T1000 (cell line): ENCODE measurements around the gene OAS2.

Experiments used
- DNase-seq: peaks from one replicate; lab custom pipeline; 2025; ENCODE audit warnings: mixed read lengths; lab: John Stamatoyannopoulos, UW

OAS2 gene, protein sequence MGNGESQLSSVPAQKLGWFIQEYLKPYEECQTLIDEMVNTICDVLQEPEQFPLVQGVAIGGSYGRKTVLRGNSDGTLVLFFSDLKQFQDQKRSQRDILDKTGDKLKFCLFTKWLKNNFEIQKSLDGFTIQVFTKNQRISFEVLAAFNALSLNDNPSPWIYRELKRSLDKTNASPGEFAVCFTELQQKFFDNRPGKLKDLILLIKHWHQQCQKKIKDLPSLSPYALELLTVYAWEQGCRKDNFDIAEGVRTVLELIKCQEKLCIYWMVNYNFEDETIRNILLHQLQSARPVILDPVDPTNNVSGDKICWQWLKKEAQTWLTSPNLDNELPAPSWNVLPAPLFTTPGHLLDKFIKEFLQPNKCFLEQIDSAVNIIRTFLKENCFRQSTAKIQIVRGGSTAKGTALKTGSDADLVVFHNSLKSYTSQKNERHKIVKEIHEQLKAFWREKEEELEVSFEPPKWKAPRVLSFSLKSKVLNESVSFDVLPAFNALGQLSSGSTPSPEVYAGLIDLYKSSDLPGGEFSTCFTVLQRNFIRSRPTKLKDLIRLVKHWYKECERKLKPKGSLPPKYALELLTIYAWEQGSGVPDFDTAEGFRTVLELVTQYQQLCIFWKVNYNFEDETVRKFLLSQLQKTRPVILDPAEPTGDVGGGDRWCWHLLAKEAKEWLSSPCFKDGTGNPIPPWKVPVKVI

DNA sequence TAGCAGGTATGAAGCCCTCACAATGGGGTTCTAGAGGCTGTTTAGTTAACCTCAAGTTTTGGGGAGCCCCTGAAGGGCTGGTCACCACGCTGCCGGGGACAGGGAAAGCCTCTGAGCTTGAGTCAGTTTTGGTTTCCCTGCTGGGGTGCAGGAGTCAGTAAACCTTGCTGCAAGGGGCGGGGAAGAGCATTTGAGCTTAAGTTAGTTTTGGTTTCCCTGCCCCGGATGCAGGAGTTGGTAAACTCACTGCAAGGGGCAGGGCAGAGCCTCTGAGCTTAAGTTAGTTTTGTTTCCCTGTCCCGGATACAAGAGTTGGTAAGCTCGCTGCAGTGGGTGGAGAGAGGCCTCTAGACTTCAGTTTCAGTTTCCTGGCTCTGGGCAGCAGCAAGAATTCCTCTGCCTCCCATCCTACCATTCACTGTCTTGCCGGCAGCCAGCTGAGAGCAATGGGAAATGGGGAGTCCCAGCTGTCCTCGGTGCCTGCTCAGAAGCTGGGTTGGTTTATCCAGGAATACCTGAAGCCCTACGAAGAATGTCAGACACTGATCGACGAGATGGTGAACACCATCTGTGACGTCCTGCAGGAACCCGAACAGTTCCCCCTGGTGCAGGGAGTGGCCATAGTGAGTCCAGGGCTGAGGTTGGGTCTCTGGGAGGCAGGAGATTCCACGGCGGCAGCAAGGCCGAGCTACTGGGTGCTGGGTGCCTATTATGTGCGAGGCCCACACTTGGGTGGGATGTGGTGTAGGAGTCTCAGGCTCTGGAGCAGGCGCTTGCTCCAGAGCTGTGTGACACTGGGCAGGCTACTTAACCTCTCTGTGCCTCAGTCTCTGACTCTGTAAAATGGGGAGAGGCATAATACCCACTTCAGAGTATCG lies at the start of gene OAS2:
TSS of gene OAS2 (plus strand) at position 357 of the 878 bp plus-strand sequence. CDS start at position 447, 90 bp downstream.
- DNase-seq = no peak

DNA sequence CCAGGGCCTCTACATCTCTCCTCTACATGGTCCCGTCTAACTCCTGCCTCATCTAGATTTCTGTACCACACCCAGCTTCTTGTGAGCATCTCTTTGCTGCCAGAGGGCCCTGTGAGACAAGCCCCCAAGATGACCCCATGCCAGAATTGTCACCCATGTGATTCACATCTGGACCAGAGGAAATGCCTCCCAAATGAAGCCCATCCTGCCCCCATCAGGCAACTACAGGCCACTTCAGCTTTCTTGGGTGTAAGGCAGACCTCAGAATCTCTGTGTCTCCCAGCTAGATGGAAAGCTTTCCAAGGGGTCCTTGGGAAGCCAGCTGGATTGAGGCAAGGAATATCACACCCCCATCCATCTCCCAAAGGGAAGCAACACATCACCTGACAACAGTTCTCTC lies 49.3 kb upstream of the OAS2 start:
- DNase-seq = no peak

DNA sequence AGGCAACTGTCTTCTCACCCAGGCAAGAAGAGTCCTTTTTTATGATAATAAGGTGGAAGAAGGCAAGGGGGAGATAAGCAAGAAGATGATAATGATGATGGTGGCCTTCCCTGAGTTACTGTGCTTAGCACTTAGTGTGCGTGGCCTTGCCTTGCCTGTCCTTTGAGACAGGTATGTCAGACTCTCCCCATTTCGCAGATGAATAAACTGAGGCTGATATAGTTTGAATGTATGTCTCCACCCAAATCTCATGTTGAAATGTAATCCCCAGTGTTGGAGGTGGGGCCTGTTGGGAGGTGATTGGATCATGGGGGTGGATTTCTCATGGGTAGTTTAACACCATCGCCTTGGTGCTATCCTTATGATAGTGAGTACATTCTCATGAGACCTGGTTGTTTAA lies 48.6 kb upstream of the OAS2 start:
- DNase-seq = no peak

DNA sequence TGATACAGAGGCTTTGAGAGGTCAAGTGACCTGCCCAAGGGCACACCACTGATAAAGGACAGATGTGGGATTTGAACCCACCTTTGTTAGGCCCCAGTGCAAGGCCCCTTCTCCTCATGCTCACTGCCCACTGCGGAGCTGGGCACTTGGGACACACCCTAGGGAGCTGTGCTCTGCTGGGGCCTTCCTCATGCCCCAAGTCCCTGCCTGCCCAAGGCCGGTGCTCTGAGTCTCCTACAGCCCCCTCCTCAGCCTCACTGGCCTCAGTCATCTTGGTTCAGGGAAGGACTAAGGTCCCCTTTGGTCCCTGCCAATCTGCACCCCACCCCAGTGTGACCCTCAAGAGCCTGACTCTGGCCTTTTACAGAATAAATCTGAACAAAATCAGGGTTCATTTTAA lies 48.0 kb upstream of the OAS2 start:
- no peak for DNase-seq

DNA sequence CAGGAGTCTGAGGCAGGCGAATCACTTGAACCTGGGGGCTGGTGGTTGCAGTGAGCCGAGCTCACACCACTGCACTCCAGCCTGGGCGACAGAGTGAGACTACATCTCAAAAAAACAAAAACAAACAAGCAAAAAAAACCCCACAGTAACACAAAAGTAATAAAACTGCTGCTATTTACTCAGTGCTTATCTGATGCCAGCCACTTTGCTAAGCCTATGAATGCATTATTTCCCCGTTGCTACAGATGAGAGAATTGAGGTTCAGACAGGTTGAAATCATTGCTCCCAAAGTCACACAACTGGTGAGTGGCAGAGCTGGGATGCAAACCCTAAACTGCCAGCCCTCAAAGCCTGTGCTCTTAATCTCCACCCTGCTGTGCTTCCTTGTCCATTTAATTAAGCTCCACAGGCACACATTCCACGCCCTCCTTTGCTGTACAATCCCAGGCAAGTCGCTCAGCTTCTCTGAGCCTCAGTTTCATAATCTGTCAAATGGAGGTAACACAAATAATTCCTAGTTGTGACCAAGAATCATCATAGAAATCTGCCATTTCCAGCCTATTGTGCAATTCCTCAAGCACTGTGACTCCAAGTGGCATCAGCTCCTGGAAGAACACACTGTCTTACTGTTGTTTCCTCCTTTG lies 45.7 kb upstream of the OAS2 start:
- no peak for DNase-seq

DNA sequence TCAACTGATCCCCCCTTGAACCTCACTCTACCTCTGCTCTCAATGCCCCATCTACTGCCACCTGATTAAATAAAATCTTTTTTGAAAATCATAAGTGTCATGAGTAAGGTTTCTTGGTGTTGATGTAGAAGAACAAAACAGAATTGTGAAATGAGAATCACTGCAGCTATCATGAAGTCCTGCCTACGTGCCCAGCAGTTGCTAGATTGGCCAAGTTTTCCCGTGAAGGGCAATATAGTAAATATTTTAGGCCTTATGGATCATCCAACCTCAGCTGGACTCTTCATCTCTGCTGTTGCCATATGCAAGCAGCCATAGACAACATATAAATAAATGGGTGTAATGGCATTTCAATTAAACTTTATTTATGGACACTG lies 45.2 kb upstream of the OAS2 start:
- no peak for DNase-seq

DNA sequence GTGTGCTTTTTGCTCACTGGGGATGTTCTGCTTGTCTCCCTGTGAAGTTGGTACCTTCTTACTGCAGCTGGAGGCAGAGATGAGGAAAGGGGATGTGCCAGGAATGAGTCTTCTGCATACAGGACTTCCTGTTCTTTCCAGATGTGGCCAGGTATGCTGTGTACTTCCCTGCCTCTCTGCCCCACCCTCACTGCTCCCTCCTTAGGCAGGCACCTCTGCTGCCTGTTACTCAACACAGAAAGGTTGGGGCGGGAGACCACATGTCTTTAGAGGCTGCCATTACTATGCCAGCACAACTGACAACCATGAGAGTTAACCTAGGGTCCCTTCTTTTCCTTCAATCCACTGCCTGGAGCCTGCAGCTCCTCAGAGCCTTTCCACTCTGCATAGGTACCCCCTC lies 42.1 kb upstream of the OAS2 start:
- DNase-seq = no peak

DNA sequence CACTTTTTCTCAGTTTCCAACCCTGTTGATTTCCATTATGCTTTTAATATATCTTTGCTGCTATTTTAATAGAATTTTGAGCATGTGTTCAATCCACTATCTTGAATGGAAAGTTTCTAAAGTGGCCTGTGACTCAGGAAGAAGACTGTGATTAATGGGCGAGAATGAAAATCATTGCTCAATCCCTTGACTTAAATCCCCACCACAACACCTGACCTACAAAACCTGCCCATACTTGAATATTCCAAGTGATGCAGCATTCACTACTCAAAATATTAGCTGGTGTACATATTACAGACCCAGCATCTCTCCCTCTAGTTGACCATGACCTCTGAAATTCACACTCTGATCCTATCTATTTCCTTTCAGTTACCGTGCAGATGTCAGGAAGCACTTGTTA lies 41.4 kb upstream of the OAS2 start:
- no peak for DNase-seq

DNA sequence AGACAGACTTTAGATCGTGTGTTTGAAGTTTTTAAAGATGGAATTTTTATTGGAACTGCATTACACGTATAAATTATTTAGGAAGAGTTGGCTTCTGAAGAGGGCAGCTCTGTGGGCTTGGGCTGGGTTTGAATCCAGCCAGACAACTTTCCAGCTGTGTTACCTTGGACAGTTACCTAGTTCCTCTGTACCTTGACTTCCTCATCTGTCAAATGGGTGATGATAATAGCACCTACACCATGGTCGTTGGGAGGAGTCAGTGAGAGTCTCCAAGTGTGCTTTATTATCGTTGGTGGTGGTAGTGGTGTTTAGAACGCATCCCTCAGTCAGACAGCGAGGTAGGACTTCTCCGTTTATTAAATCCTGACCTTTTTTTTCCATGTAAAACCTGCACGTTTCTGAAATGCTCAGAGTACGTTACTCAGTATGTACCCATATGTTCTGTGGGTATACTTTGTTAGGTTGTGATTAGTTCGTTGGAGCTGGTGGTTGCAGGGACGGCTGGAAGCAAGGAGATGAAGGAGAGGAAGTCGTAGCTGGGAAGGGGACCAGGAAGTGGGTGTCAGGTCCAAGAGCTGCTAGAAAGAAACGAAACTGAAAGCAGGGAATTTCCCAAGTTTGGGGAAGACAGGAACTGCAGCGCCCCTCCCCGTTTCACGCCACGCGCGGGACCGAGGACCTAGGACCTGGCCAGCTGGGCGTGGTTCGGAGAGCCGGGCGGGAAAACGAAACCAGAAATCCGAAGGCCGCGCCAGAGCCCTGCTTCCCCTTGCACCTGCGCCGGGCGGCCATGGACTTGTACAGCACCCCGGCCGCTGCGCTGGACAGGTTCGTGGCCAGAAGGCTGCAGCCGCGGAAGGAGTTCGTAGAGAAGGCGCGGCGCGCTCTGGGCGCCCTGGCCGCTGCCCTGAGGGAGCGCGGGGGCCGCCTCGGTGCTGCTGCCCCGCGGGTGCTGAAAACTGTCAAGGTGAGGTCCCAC lies 40.3 kb upstream of the OAS2 start, which contains the start of gene OAS3:
TSS of gene OAS3 (plus strand) at position 734 of the 979 bp plus-strand sequence. CDS start at position 791, 57 bp downstream.
- DNase-seq = no peak

DNA sequence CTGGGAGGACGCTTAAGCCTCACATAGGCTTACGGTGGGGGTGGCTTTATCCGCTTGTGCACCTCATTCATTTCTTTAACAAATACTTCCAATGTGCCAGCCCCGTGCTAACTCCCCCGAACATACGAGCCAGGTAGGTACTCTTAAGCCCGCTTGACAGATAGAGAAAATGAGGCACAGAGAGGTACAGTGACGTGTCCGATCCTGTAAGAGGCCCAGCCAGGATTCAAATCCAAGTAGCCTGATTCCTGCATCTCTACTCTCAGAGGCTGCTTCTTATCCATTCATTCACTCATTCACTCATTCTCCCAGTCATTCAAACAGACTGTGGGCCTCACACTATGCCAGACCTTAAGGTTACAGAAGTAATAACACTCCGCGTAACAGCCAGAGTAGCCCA lies 39.6 kb upstream of the OAS2 start:
- DNase-seq = no peak

DNA sequence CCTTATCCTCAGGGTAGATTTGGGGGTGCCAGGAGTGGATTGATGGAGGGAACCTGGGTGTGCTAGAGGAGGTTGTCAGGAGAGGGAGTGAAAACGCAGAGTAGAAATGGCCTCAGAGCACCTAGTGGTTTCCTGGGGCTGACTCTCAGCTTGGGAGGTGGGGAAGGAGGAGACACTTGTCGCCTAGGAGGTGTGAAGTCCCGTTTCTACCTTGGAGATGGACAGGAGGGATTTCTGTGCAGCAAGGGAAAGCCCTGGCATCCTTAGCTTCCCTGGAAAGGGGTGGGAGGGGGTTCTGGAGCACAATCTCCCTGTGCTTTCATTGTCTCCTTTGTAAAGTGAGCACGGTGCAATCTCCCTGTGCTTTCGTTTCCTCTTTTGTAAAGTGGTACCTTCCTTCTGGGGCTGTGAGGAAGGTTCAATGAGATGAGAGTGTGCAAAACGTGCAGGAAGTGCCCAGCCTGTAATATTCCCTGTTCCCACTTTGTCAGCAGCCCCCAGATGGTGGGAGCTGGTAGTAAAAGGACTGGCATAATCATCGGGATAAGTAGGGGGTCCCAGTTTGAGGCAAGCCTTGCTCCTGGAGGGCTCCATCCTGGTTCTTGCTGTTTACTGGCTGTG lies 38.4 kb upstream of the OAS2 start:
- no peak for DNase-seq

DNA sequence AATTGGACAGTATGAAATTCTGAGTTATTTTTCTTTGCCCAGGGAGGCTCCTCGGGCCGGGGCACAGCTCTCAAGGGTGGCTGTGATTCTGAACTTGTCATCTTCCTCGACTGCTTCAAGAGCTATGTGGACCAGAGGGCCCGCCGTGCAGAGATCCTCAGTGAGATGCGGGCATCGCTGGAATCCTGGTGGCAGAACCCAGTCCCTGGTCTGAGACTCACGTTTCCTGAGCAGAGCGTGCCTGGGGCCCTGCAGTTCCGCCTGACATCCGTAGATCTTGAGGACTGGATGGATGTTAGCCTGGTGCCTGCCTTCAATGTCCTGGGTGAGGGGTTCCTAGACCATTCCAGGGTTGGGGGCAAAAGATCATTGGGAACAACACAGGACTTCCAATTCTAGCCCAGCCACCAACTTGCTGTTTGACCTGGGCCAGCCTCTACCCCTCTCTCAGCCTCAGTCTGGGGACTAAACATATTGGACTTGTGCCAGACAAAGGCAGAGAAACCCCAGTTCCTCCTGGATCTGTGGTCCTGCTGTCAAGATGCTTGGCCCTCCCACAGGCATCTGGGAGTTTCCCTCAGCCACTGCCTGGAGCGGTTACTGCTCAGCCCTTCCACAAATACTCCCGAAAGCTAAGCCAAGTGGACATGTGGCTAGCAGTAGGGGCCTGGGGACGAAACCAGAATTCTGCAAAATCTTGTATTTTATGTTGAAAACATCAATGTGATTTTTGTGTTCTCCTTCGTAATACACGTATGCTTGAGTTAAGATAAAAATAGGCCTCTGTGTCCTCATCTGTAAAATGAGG lies 36.6 kb upstream of the OAS2 start:
- DNase-seq = no peak

DNA sequence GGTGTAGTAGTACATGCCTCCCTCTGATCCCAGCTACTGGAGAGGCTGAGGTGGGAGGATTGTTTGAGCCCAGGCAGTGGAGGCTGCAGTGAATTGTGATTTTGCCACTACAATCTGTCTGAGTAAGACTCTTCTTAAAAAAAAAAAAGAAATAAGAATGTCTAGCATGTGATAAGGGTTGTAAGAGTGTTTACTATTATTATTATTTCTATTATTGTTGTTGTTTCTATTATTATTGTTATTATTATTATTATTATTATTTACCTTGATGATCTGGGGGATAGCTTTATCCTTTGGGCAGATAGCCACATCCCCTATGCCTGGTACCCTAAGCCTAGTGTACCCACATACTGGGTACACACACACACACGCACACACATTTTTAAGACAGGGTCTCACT lies 35.7 kb upstream of the OAS2 start:
- no peak for DNase-seq

DNA sequence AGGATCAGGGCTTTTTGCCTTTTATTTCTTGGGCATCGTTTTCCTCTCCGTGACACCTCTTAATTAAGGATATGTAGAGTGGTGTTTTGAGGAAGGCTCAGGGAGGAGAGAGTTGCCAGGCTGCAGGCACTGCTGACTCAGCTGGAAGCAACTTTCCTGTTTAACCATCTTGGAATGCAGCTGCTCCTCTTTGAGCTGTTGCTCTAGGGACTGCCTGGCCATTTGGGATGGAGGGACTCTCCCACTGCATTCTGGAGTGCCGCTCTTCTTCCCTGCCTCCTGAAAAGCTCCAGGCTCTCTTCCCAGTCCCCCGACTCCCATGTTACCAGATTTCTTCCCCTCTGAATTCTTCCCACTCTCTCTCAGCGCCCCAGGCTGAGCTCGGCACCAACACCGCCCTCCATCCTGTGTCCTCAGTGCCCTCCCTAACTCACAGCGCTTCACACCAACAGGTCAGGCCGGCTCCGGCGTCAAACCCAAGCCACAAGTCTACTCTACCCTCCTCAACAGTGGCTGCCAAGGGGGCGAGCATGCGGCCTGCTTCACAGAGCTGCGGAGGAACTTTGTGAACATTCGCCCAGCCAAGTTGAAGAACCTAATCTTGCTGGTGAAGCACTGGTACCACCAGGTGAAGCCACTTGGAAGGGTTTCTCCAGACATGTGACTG lies 34.2 kb upstream of the OAS2 start:
- DNase-seq = no peak

DNA sequence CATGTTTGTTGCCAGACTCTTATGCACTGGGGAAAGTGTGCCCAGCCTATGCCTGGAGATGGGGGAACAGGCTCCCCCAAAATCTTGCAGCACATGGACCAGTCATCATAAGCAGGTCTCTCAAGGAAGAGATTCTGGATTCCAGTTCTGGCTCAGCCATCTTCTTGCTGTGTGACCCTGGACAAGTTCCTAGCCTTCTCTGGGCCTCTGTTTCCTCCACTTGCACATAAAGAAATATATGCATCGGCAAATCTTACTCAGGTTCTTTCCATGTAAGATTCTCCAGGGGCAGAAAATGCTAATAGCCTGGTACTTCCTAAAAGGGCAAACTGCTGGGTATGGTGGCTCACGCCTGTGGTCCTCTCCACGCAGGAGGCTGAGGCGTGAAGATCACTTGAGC lies 32.8 kb upstream of the OAS2 start:
- DNase-seq = no peak

DNA sequence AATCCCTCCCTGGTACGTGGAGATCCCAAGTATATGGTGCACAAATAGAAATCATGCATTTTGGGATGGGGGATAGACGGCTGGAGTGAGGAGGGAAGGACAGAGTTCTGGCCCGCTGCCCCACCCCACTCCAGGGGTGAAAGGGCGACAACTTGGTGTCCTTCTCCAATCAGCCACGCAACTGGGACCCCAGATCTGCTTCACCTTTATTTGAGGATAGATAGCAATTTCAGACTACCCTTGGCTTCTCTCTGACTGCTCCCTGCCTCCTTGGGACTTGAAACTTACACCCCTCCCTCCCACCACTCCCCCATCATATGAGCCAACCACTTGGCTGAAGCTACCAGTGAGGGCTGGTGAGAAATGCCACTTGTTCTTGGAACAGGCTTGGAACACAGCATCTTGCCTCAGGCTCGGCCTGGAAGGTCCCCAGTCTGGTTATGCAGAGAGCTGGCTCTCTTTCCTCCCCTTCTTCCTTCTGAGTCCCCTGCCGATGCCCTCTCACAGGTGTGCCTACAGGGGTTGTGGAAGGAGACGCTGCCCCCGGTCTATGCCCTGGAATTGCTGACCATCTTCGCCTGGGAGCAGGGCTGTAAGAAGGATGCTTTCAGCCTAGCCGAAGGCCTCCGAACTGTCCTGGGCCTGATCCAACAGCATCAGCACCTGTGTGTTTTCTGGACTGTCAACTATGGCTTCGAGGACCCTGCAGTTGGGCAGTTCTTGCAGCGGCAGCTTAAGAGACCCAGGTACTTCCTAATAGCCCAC lies 31.9 kb upstream of the OAS2 start:
- no peak for DNase-seq

DNA sequence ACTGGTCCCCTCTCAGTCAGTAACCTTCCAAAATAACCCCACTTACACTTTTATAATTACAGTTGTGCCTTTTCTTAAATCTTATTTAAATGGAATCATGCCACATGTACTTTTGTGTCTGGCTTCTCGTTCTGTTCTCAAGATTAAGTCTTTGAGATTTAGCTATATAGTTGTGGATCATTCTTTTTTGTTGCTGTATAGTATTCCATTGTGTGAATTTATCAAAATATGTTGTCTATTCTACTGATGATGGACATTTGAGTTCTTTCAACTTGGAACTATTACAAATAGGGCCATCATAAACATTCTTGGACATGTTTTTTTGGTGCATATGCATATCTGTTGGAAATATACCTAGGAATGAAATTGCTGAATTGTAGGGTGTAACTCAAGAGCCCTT lies 31.0 kb upstream of the OAS2 start:
- DNase-seq = no peak

DNA sequence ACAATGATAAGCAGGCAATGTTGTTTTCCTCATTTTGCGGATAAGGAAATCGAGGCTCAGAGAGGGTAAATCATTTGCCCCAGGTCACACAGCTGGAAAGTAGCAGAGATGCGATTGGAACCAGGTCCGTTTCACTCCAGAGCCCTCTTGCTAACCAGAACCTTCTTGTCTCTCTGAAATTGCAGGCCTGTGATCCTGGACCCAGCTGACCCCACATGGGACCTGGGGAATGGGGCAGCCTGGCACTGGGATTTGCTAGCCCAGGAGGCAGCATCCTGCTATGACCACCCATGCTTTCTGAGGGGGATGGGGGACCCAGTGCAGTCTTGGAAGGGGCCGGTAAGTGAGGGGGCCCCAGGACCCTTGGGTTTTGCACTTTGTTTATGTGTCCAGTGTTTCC lies 30.6 kb upstream of the OAS2 start:
- DNase-seq = no peak
